Esophagus (tissue), 2 donors: Measurements from ENCODE around the gene SPTAN1. TPM values are rescaled to one million over a fixed set of nuclear protein-coding genes. Genes with fewer than 3 reads are reported as not detected.

ENCODE experiments used
- H3K27ac ChIP-seq, 2 donors: one replicate each; pipeline ENCODE4 v1.5.1; 2013; ENCODE audit warnings: low read depth in 2 of 2, mild to moderate bottlenecking in 2 of 2, inconsistent platforms in 1 of 2, low read length in 1 of 2, moderate library complexity in 1 of 2
- H3K27me3 ChIP-seq, 2 donors: one replicate each; pipeline ENCODE4 v1.6.1; 2013; ENCODE audit warnings: low read length in 2 of 2, control low read depth in 1 of 2, mild to moderate bottlenecking in 1 of 2; ENCODE audit not compliant: insufficient read depth in 2 of 2, control insufficient read depth in 1 of 2
- H3K36me3 ChIP-seq, 2 donors: one replicate each; pipeline ENCODE4 v1.6.1; 2013; ENCODE audit warnings: low read length in 1 of 2; ENCODE audit not compliant: control insufficient read depth in 2 of 2, insufficient read depth in 2 of 2
- H3K4me1 ChIP-seq, 2 donors: one replicate each; pipeline ENCODE4 v1.6.1; 2013; ENCODE audit warnings: low read length in 1 of 2; ENCODE audit not compliant: control insufficient read depth in 2 of 2, insufficient read depth in 2 of 2
- H3K4me3 ChIP-seq, 2 donors: one replicate each; pipeline ENCODE4 v1.5.1; 2013; ENCODE audit warnings: low read length in 2 of 2, mild to moderate bottlenecking in 2 of 2, low read depth in 1 of 2, moderate library complexity in 1 of 2
- H3K9me3 ChIP-seq, 2 donors: one replicate each; pipeline ENCODE4 v1.6.1; 2013; ENCODE audit warnings: mild to moderate bottlenecking in 2 of 2, low read depth in 1 of 2, low read length in 1 of 2, moderate library complexity in 1 of 2; ENCODE audit not compliant: control insufficient read depth in 2 of 2, insufficient read depth in 1 of 2
- WGBS, 2 donors: extraction: QIAGEN DNeasy Blood & Tissue Kit; methylation state at CpG; one replicate each; pipeline ENCODE4 v1.1.7; 2013; 5-methylcytosine and 5-hydroxymethylcytosine counted together
- polyA plus RNA-seq, 2 donors: library from polyadenylated mRNA; stranded (reverse); fragments of 200-250 nt; gene quantifications; one replicate each; pipeline ENCODE4 v1.2.3, GENCODE V29; 2013
- donor health status: healthy with polysubstance abuse.
- donor health status: Bipolar disorder and iron deficiency.

SPTAN1 gene
- polyA plus RNA-seq, 2 donors, result 101 to 109 TPM

- WGBS, 2 donors, result 90 to 92% methylated on average over 11 of the region's 11 CpGs
- Histone ChIP-seq H3K4me3 (no peak overlapping the region), H3K36me3 (peaks cover 43 to 57% of the 10 kb centered on the region in 2 donors), H3K27me3 (no peaks in the 10 kb centered on the region), H3K27ac (no peak overlapping the region), H3K4me1 (no peaks in the 10 kb centered on the region), H3K9me3 (no peaks in the 10 kb centered on the region)
Measured at GRCh38 chr9:128588581-128589233, 36.3 kb downstream of the SPTAN1 start.

- H3K4me3 ChIP-seq, result no peak overlapping the region
- no peaks in the 10 kb centered on the region for H3K27me3 ChIP-seq
- peaks cover 27 to 49% of the 10 kb centered on the region in 2 donors for H3K36me3 ChIP-seq
- H3K27ac ChIP-seq, result no peak overlapping the region
- no peaks in the 10 kb centered on the region for H3K4me1 ChIP-seq
- H3K9me3 ChIP-seq, result no peaks in the 10 kb centered on the region
- WGBS, 2 donors, result 83 to 89% methylated on average over 6 of the region's 6 CpGs
Measured at GRCh38 chr9:128593039-128593438, 40.7 kb downstream of the SPTAN1 start.

DNA sequence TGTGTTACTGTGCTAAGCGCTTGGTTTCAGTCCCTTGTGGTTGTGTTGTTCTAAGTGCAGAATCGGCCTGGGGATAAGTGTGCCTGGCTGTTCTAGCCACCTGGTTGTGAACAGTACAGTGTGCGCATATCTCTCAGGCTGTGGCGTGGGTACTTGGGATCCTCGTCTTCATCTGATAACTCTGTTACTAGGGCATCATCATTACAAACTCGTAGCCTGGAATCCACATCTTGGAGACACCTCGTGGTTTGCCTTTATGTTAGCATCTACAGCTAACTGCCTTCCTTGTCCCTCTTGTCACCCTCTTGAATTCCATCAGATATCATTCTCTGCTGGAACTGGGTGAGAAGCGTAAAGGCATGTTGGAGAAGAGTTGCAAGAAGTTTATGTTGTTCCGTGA lies 41.5 kb downstream of the SPTAN1 start:
- no peaks in the 10 kb centered on the region for H3K9me3 ChIP-seq
- WGBS, 2 donors, result 89 to 91% methylated on average over 9 of the region's 9 CpGs
- H3K4me1 ChIP-seq, result no peaks in the 10 kb centered on the region

DNA sequence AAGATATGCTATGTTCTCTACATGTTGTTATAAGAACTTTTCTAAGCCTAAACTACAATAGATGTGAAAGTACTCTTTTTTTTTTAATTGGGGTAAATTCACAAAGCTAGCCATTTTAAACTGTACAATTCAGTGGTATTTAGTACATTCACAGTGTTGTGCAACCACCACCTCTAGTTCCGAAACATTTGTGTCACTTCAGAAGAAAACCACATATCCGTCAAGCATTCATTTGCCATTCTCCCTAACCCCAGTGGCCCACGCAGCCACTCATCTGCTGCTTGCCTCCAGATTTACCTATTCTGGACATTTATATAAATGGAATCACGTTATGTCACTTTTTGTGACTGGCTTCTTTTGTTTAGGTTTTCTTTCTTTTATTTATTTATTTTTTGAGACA lies 43.1 kb downstream of the SPTAN1 start:
- no peak overlapping the region for H3K4me3 ChIP-seq
- H3K27me3 ChIP-seq, result no peaks in the 10 kb centered on the region
- peaks cover 20 to 42% of the 10 kb centered on the region in 2 donors for H3K36me3 ChIP-seq
- H3K4me1 ChIP-seq, result no peaks in the 10 kb centered on the region
- no peaks in the 10 kb centered on the region for H3K9me3 ChIP-seq
- 91 to 95% methylated on average over 4 of the region's 4 CpGs for WGBS, 2 donors
- H3K27ac ChIP-seq, result no peak overlapping the region

More for the DNA sequence above, 41.5 kb downstream of the SPTAN1 start:
- Histone ChIP-seq H3K27me3 (no peaks in the 10 kb centered on the region), H3K27ac (no peak overlapping the region), H3K36me3 (peaks cover 23 to 45% of the 10 kb centered on the region in 2 donors), H3K4me3 (no peak overlapping the region)

GRCh38 chr9:128600099-128600498 lies 47.7 kb downstream of the SPTAN1 start:
- WGBS, 2 donors, result 53 to 63% methylated on average over 4 of the region's 4 CpGs
- H3K27ac ChIP-seq, result no peak overlapping the region
- no peaks in the 10 kb centered on the region for H3K9me3 ChIP-seq
- H3K4me1 ChIP-seq, result no peaks in the 10 kb centered on the region
- H3K4me3 ChIP-seq, result no peak overlapping the region
- H3K36me3 ChIP-seq, result peaks cover 13 to 28% of the 10 kb centered on the region in 2 donors
- H3K27me3 ChIP-seq, result no peaks in the 10 kb centered on the region

GRCh38 chr9:128603697-128604096 lies 51.3 kb downstream of the SPTAN1 start:
- WGBS, 2 donors, result 73 to 77% methylated on average over 8 of the region's 8 CpGs

DNA sequence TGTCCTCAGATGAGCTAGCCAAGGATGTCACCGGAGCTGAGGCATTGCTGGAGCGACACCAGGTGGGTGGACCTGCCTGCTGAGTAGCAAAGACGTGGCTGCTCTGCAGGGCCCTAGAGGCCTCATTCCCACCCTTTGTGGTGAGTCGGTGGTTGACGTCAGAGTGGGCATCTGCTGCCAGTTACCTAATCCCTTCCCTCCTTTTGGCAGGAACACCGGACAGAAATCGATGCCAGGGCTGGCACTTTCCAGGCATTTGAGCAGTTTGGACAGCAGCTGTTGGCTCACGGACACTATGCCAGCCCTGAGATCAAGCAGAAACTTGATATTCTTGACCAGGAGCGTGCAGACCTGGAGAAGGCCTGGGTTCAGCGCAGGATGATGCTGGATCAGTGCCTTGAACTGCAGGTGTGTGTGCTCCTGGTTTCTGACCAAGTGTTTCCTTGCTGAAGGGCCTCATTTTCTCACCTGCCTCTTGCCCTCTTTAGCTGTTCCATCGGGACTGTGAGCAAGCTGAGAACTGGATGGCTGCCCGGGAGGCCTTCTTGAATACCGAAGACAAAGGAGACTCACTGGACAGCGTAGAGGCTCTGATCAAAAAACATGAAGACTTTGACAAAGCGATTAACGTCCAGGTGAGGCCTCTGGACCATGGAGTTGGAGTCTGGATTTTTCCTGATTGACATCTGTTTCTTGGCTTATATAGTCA lies 55.4 kb downstream of the SPTAN1 start:
- 49 to 52% methylated on average over 16 of the region's 16 CpGs for WGBS, 2 donors
- peak overlapping the region; percentile 38 to 74 for H3K27ac ChIP-seq

More at GRCh38 chr9:128603697-128604096, 51.3 kb downstream of the SPTAN1 start:
- H3K27ac ChIP-seq, result no peak overlapping the region
- H3K9me3 ChIP-seq, result no peaks in the 10 kb centered on the region
- peaks cover 19 to 36% of the 10 kb centered on the region in 2 donors for H3K36me3 ChIP-seq
- H3K4me3 ChIP-seq, result no peak overlapping the region
- no peaks in the 10 kb centered on the region for H3K4me1 ChIP-seq
- H3K27me3 ChIP-seq, result no peaks in the 10 kb centered on the region

DNA sequence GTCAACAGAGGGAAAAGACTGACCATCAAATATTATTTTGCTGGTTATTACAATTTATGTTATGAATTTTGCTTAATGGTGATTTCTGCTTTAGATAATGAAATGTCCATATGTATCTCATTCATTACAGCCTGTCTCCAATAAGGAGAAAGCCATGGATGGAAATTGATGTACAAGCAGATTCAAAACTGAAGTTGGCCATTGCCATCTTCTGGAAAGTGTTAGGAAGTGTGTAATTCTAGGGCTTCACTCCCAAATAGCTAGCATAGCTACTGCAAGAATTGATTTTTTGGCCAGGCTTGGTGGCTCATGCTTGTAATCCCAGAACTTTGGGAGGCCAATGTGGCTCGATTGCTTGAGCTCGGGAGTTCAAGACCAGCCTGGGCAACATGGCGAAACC lies 58.5 kb downstream of the SPTAN1 start:
- Histone ChIP-seq H3K36me3 (peaks cover 38 to 44% of the 10 kb centered on the region in 2 donors), H3K27me3 (no peaks in the 10 kb centered on the region), H3K4me3 (no peak overlapping the region), H3K9me3 (no peaks in the 10 kb centered on the region), H3K27ac (no peak overlapping the region), H3K4me1 (no peaks in the 10 kb centered on the region)
- WGBS, 2 donors, result 84 to 95% methylated on average over 3 of the region's 3 CpGs

More for the DNA sequence above, 55.4 kb downstream of the SPTAN1 start:
- no peaks in the 10 kb centered on the region for H3K27me3 ChIP-seq
- no peaks in the 10 kb centered on the region for H3K4me1 ChIP-seq
- no peak overlapping the region for H3K4me3 ChIP-seq
- H3K36me3 ChIP-seq, result peaks cover 37 to 47% of the 10 kb centered on the region in 2 donors
- no peaks in the 10 kb centered on the region for H3K9me3 ChIP-seq

- H3K9me3 ChIP-seq, result no peaks in the 10 kb centered on the region
- no peak overlapping the region for H3K4me3 ChIP-seq
- 96 to 97% methylated on average over 12 of the region's 12 CpGs for WGBS, 2 donors
- no peaks in the 10 kb centered on the region for H3K4me1 ChIP-seq
- no peaks in the 10 kb centered on the region for H3K27me3 ChIP-seq
- H3K27ac ChIP-seq, result no peak overlapping the region
- peaks cover 38 to 43% of the 10 kb centered on the region in 2 donors for H3K36me3 ChIP-seq
Measured at GRCh38 chr9:128611600-128612394, 59.4 kb downstream of the SPTAN1 start.
